Glomerular endothelial cell (primary cell): ENCODE results near the gene SLC2A1. TPM values are rescaled to one million over a fixed set of nuclear protein-coding genes. Genes with fewer than 3 reads are reported as not detected.

Experiments
- DNase-seq: peaks from one replicate; pipeline ENCODE4 v3.0.0-alpha.2; 2011; ENCODE audit warnings: low read depth, low spot score; ENCODE audit errors: extremely low read depth
- total RNA-seq: library from RNA; depleted of rRNA; stranded (reverse); fragments of >200 nt; gene quantifications from 2 replicates; pipeline ENCODE4 v1.2.3, GENCODE V29; 2015

Gene SLC2A1
- total RNA-seq, 1 donor from 2014 or later, result 126 TPM

DNA sequence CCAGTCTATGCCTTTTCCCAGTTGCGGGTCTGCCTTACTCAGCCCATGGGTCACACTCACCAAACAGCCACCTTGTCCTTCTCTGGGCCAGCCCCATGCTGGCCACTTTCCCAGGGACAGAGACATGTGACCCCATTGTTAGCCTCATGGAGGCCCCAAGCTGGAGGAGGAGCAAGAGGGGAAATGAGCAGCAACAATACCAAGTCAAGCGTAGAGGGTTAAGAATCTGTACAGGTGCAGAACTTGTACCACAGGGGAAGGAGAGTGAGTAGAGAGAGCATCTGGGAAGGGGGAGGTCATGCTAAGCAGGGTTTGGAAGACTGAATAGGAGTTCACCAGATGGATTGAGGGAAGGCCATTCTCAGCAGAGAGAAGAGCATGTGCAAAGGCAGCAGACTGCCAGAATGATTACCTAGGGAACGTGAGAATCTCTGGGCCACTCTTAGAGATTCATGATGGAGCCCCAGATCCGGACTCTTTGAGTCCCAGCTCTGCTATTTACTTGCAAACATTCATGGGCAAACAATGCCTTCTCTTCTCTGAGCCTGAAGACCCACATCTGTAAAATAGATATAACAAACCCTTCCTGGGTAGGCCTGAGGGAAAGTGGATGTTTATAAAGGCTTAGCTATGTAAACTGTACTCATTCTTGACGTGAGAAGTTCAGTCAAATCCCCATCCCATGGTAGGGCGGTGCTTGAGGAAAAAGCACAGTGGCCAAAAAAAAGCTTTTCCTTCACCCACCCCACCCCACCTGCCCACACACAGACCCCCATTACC lies 2.8 kb upstream of the SLC2A1 start:
- no peak for DNase-seq

DNA sequence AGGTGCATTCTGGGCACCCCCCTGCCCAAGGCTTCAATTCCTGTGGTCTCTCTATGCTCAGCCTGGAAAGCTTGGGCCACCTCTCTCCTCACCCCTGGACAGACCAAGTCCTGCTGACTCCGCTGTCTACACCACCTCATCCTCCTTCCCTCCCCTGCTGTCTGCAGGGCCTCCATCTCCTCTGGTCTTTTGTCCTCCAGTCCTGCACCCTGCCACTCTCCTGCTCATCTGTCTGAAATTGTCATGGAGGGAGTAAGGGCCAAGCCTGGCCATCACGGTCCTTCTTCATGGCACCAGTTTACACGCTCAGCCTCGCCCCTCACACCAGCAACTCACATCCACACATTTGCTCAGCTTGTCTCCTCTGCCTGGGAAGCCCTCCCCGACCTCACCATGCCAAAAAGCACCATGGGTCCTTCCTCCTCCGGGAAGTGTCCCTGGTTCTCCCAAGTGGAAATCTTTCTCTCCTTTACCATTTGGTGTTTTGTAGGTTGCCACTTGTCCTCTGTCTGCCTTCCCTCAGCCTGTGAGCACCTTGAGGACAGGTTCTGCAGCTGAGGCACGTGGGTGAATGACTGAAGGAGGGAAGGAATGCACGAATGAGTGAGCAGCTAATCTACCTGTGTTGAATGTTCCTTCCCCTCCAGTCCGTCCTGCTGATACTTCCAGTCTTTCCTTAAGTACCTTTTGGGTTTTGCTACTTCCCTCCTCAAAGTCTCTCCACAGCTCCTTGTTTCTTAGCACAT lies 2.1 kb upstream of the SLC2A1 start:
- no peak for DNase-seq

DNA sequence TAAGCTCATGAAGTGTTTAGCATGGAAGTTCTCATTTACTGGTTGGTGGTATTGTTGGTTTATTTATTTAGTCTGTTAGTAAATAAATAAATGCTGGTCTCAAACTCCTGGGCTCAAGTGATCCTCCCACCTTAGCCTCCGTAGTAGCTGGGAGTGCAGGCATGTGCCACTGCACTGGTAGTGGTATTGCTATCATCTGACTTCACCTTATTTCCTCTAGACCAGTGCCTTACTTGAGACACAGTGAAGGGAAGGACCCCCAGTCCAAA lies 1.4 kb upstream of the SLC2A1 start:
- no peak for DNase-seq

DNA sequence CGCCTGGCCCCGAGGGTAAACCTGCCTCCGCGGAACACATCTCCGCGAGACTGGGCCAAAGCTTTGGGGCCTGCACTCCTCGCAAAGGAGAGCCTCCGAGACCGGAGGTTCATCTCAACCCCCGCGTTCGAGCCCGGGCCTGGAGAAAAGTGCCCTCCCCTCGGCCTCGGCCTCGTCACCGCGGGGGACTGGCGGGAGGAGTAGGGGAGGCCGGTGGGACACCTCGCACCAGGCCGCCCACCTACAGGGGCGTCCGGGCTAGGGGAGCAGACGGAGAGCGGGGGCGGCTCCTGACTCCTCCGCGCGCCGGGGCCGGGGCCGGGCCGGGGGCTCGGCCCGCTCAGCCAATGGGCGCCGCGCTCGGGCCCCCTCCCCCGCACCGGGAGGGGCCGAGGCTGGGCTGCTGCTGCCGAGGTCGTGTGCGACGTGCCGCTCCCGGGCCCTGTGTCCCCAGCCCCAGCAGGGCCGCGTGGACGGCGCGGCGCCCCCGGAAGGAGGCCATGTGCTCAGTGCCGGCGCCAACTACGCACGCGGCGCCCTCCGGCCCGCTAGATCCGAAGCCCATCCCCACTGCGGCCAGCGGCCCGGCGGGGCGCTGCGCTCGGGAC lies 684 bp downstream of the SLC2A1 start:
- DNase-seq, result no peak

DNA sequence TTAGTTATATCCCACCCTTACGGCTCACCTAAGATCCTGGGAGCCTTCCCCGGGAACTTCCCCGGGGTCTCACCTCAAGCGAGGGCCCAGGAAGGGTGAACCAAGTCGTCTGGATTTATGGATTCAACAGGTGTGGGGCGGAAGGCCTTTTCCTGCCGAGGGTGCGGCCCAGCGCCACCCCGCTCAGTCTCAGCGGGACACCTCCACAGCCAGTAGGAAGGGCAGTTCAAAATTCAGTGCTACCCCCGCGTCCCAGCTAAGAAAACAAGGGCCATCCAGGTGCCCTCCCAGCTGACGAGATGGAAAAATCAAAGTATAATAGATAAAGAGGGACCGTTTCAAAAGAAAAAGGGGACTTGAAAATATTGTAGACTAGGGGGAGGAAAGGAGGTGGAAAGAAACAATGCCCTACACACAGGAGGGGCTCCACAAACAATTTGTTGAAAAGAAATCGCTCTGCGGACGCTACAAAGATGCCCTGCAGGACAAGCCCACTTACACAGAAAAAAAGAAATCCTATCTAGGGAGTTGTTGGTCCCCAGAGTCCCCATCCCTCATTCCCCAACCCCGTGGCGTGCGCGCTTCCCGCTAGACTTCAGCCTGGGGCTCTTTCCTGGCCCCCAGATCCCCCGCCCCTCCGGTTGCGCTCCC lies 1.3 kb downstream of the SLC2A1 start:
- no peak for DNase-seq

DNA sequence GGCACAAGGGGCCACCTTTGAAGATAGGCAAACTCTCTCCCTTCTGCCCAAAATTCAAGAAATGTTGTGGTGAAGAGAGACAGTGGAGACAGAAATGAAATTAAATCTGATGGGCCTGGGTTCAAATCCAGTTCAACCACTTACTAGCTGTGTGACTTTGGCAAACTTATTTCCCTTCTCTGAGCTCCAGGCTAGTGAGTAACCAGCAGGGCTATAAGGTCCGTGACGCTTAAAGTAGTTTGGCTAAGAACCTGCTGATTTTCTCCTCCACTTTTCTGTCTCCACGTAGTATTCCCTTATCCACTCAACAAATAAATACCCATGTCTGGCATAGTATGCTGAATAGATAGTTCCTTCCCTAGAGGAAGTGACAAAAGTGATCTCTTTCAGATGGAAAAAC lies 1.9 kb downstream of the SLC2A1 start:
- DNase-seq, result no peak

DNA sequence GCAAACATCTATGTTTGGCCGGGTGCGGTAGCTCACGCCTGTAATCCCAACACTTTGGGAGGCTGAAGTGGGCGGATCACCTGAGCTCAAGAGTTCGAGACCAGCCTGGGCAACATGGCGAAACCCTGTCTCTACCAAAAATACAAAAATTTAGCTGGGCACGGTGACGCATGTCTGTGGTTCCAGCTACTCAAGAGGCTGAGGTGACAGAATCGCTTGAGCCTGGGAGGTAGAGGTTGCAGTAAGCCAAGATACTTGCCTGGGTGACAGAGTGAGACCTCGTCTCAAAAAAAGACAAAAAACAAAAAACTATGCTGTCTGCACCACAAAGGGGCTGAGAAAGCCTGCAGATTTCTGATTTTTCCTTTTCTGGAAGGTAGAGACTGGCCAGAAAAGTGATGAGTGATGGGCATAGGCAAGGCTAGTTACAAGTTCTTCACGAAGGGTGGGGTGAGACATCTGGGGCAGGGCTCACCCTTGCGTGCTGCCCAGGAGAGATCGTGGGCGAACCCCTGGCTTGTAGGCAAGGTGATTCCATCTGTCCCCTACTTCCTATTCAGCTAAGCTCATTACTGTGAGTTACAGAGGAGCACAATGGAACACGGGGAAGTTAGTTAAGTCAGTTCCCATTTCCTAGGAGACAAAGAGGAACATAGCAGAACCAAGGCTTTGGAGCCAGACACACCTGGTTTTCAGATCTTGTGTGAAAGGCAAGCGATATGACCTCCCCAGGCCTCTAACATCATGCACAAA lies 3.2 kb downstream of the SLC2A1 start:
- no peak for DNase-seq

DNA sequence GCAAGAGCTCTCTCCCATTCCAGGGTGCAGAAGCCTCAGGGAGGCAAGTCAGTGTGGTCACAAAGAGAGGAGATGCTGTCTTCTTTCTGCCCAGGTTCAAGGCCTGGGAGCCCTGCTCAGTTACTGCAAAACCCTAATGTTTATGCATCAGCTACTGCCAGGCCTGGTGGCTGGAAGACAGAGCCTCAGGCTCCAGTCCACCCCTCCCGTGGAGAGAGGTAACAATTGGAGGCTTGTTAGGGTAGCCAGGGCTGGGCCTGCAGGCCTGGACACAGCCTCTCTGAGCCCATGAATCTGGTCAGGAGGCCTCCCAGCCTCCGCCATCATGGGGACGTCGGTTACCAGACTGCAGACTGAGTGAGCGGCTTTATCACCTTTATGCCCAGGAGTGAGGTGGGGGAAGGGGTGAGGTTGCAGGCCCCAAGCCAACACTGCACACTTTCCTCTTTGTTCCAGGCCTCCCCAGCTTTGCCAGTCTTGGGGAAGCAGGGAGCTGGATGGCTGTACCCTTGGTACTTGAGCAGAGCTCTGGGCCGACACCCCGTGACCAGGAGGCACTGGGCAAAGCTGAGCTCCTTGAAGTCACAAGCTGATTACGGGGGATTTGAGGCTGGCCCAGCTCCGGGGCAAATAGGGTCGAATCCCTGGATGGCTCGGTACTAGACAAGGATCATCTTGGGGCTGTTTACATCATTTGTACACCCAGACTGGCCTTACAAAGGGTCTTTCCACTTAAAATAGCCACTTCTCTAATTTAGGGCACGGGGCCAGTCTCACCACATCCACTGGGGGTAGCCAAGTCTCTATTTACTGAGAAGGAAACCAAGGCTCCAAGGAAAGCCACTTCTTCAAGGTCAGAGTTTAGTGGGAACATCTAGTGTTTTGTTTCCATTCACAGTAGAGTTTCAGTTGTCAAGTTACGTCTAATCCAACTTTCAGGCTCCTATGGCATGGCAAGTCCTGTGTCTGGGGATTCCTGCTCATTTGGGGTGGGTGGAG lies 5.2 kb downstream of the SLC2A1 start:
- DNase-seq, result no peak

DNA sequence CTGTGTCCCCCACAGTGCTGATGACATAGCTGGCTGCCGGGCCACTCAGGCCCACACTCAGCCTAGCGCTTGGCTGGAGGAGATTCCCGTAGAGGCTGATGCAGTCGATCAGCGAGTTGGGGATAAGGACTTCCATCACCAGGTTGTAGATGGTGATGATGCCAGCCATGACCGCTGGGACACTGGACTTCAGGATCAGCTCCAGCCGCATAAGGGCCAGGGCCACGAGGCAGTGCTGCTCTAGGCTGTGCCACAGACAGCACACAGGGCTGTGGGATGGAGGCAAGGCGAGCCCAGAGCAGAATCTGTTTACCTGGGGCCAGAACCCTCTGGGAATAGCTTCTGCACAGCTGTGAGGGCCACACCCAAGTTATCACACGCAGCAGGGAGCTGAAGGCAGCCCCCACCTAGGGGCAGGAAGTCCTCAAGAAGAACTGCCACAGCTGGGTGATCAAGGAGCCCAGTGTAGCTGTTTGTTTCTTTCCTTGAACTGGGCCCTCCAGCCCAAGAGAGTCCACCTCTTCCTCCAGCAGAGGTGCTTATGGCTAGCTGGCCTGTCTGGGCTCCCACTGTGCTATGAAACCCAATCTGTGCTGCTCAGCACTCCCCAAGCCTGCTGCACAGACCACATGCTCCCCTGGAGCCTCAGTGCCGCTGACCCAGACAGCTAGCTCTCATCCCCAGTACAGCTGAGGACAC lies 6.2 kb downstream of the SLC2A1 start:
- no peak for DNase-seq

DNA sequence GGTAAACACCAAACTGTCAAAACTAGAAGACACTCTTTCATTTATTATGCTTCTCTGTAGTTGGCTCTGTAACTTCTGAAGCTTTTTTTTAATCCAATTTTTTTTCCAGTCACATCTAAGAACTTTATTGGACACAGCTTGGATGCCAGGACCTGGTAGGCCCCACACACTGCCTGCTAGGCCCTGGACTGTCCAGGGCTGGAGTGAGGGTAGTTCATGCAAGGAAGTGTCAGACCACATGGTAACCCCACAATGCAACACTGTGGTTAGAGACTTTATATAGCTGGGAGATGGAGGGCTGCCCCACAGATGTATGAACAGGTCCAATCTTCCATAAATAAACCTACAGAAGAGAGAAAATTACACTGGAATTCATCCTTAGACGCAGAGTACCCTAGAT lies 7.1 kb downstream of the SLC2A1 start:
- no peak for DNase-seq

DNA sequence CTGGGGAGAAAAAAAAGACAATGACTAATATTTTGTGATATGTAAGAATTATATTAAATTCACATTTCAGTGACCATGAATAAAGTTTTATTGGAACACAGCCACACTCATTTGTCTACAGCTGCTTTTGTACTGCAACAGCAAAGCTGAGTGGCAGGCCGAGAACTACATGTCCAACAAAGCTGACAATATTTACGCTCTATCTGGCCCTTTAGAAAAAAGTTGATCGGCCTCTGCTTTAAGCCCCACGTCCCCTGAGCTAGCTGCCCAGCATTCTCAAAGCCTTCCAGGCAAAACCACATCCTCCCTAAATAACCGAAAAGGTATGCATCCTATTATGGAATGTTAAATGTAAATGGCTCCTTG lies 8.6 kb downstream of the SLC2A1 start:
- DNase-seq, result no peak

DNA sequence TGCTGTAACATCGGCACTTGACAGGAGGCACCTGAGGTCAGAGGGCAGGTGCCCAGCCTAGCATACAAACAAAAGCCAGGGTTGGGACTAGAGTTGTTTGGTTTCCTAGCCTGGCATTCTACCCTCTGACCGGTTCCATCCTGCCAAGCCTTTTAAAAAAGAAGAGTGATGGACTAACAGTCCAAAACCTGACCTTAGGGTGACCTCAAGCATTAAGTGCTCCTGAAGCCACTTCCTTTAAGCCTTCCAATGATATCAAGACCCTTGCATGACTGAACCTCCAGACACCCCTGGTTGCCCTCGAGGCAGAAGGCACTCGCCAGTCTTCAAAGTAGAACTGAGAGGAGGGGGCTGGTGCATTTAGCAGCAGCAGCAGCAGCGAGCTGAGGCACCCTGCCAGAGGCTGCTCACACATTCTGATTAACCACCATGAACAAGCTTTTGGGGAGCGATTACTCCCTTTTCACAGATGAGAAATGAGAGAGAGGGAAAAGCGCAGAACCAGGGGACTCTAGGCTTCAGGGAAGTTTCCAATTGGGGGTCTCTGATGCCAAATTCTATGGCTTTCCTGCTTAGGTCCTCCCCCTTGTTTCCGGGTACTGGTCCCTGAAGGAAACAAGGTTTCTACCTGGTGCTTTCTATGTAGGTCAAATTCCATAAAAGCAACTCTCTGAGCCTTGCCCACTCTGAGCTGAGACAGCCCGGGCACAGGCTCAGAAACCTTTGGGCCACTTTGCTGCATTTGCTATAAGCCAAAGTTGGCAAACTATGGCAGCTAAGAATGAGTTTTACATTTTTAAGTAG lies 9.2 kb downstream of the SLC2A1 start:
- DNase-seq, result no peak

DNA sequence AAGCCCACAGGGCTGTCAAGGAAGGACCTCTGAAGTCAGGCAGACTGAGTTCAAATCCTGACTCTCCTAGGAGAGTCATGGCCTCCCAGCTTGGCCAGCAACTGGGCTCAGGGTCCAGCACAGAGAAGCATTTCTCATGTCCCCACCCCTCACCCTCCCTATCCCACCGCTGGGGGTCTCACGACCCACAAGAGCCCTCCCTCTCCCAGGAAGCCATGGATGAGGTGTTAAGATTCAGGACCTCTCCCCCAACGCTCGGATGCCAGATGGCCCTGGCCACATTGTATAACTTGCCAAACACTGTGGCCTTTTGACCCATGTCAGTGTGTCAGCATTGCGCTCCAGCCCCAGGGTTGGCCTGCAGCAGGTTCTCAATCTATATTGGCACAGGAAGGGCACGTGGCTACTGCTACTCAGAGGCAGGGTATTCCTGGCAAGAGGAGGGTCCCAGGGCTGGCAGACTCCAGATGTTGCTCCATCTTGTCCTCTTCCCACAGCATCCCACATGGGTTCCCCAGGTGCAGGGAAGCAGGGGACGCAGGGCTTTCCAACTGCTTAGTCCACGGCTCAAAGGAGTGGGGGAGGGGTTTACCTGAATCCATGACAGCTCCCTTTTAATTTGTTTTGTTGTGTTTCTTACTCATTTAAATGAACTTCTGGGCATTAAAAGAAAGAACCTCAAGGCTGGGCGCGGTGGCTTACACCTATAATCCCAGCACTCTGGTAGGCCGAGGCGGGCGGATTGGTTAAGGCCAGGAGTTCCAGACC lies 10.5 kb downstream of the SLC2A1 start:
- DNase-seq, result no peak

DNA sequence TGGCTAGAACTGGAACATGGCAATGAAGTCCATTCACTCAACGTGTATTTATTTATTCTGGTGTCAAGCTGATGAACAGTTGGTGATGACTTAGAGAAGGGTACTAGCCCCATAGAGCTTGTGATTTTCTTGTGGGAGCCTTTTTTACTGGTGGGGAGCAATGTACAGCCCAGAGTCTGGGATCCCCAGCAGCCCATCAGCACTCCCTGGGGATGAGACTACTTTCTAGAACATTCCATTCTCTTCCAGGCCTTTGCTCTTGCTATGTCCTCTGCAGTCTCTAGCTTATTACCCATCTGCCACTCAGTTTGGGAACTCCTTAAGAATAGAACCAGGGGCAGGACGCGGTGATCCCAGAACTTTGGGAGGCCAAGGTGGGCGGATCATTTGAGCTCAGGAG lies 11.6 kb downstream of the SLC2A1 start:
- no peak for DNase-seq

DNA sequence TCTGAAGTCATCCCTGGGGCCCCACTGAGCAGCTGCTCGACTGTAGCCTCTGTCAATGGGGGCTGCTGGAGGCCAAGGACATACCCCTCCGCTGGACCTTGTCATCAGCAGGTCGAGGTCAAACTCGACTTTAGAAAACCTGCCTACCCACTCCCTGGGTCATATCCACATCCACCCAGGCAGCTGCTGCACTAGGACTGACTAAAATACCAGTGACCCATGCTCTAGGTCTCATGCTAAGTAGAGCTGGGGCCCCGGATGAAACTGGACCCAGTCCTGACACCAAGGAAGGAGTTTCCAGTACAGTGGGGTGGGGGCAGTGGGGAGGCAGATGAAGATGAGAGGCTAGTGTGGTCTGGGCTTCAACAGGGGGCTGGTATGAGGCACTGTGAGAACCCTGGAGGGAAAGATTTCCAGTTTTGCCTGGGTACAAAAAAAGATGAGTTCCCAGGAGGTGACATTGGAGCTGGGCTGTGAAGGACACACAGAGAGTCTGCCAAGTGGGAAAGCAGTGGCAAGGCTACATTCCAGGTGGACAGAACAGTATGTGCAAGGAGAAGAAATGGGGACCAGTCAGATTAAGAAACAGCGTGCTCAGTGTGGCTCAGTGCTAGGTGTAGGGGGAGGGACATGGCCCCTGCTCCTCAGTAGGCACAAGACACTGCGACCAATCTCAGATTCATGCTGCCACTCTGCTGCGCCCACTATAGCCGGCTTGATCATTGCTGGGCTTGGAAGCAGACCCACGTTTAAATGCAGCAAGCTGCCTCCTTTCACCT lies 12.4 kb downstream of the SLC2A1 start:
- no peak for DNase-seq

DNA sequence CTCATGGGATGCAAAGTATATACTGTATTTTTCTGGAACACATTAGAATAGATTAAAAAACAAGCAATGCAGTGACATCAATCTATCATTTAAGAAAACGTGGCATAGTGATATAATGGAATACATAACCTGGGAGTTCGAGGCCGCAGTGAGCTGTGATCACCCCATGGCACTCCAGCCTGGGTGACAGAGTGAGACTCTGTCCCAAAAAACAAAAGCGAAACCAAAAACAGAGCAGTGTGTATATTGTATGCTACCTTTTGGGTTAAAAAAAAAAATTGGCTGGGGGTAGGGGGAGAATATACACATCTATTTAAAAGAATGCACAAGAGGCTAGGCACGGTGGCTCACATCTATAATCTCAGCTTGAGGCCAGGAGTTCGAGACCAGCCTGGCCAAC lies 13.5 kb downstream of the SLC2A1 start:
- DNase-seq, result no peak
